GM12891 (cell line): ENCODE results near the gene CETP.

ENCODE experiments used
- DNase-seq: peaks from one replicate; pipeline ENCODE4 v3.0.0; 2011; ENCODE audit warnings: low spot score; ENCODE audit not compliant: insufficient read length
- FAIRE-seq: peaks from 2 replicates; lab custom pipeline; 2011; peaks lifted over from hg19 to GRCh38; lab: Jason Lieb, UNC
- PAX5 ChIP-seq: IDR thresholded peaks from 2 replicates; pipeline ENCODE4 v1.6.1; 2011; ENCODE audit warnings: low read length, moderate library complexity, mild to moderate bottlenecking; ENCODE audit not compliant: insufficient read depth, severe bottlenecking
- POLR2A ChIP-seq: IDR thresholded peaks from 2 replicates; pipeline ENCODE4 v1.6.1; 2011; ENCODE audit warnings: low read depth, low read length, control low read depth
- POLR2AphosphoS5 ChIP-seq: IDR thresholded peaks from 2 replicates; pipeline ENCODE4 v1.6.1; 2011; ENCODE audit warnings: low read depth, low read length, control low read depth
- POU2F2 ChIP-seq: IDR thresholded peaks from 2 replicates; pipeline ENCODE4 v1.6.1; 2011; ENCODE audit warnings: low read depth, mild to moderate bottlenecking, control low read depth, low read length, moderate library complexity
- SPI1 ChIP-seq: IDR thresholded peaks from 2 replicates; pipeline ENCODE4 v1.6.1; 2011; ENCODE audit warnings: low read depth, low read length, control low read depth
- TAF1 ChIP-seq: IDR thresholded peaks from 2 replicates; pipeline ENCODE4 v1.6.1; 2011; ENCODE audit warnings: low read depth, low read length, control low read depth

Gene CETP

DNA sequence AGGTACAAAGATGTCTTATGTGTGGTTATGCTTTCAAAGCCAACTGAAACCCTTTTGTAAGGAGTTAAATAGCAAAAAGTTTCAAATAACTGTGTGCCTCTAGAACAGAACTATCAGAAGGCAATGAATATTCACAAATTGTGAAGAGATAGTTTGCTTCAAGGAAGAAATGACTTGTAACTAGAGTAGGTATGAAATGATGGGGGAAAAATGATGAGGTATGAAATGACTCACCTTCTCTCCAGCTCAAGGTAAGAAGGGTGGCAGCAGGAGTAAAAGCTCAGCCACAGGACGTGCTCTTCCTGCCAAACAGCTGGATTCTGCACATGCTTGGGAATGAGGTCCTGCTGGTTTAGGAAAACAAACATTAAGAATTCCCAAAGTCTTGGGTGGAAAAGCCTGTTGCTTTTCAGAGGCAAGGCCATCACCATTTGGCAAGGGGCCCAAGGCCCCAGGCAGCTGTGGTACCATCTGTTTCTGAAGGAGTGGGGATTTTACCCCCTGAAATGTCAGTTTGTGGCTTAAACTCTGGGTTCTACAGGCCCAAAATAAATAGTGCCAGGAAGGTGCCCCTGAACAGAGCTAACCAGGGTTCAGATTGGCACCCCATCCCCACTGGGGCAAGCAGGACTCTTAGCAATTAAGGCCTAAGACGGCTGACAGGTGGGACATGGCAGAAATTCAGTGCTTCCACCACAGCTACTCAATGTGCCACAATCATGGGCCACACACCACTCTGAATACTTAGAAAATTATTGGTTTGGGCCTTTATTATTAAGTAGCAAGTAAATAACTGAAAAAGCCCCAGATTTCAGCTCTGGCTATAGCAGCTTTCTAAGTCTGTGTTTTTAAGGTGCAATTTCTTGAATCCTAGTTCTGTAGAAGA lies 16.6 kb upstream of the CETP start:
- peak; percentile 24; the same call in 1 of the 2 replicates for TF ChIP-seq POU2F2
- TF ChIP-seq POLR2AphosphoS5: peak; percentile 82
- peak; percentile 83 for TF ChIP-seq POLR2A
- no peak for TF ChIP-seq PAX5
- TF ChIP-seq TAF1: no peak
- TF ChIP-seq SPI1: no peak
- no peak for DNase-seq
- peak; percentile 89 for FAIRE-seq

DNA sequence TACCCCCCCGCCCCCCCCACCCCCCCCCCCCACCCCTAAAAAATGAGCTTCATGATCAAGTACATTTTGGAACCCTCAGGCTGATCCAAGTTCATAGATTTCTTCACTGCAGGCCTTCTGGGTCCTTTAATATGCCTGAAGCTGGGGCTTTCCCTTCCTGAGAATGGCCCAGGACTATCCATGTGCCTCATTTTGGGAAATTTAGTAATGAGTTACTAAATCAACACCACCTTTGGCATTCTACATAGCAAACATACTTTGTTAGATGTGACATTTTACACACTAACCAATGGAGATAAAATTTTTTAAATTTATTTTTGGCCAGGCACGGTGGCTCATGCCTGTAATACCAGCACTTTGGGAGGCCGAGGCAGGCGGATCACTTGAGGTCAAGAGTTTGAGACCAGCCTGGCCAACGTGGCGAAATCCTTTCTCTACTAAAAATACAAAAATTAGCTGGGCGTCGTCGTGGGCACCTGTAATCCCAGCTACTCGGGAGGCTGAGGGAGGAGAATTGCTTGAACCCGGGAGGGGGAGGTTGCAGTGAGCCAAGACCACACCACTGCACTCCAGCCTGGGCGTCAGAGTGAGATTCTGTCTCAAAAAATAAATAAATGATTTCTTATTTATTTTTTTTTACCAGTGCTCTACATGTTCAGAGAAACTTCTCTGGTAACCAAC lies 15.8 kb upstream of the CETP start:
- TF ChIP-seq POLR2AphosphoS5 (0 out of 2 replicates have a peak, but pooled peaks have one; percentile 12), SPI1 (no peak)
- FAIRE-seq (no peak), DNase-seq (no peak)

GRCh38 chr16:56946767-56947603 lies 14.8 kb upstream of the CETP start:
- DNase-seq: no peak
- no peak for FAIRE-seq
- TF ChIP-seq POLR2AphosphoS5 (peak; percentile 84), TAF1 (no peak), POLR2A (peak; percentile 82), SPI1 (no peak), POU2F2 (peak; percentile 26), PAX5 (no peak)

DNA sequence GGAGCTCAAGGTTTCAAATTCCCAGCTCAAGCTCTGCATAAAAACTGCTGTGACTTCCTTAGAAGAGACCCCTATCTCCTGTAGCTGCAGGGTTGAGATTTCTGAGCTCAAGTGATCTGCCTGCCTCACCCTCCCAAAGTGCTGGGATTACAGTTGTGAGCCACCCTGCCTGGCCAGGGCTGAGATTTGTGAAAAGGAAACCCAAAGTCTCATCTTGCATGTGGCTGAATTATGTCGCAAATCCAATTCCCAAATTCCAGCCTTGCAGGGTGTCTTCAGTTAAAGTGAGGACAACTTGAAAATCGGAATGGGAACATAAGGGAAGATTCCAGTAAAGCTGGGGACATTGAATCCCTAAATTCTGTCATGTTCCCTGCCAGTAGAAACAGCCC lies 14.2 kb upstream of the CETP start:
- TF ChIP-seq POU2F2: no peak
- no peak for TF ChIP-seq POLR2A
- no peak for TF ChIP-seq SPI1
- TF ChIP-seq POLR2AphosphoS5: no peak
- no peak for TF ChIP-seq TAF1
- no peak for TF ChIP-seq PAX5
- FAIRE-seq: no peak
- no peak for DNase-seq

GRCh38 chr16:56948234-56948633 lies 13.5 kb upstream of the CETP start:
- TF ChIP-seq PAX5: no peak
- TF ChIP-seq POU2F2: no peak
- TF ChIP-seq POLR2AphosphoS5: no peak
- TF ChIP-seq SPI1: no peak
- no peak for TF ChIP-seq TAF1
- no peak for TF ChIP-seq POLR2A
- DNase-seq: no peak
- FAIRE-seq: no peak

GRCh38 chr16:56950051-56950450 lies 11.7 kb upstream of the CETP start:
- FAIRE-seq: no peak
- no peak for TF ChIP-seq POLR2A
- TF ChIP-seq POLR2AphosphoS5: no peak
- TF ChIP-seq POU2F2: no peak
- DNase-seq: no peak

GRCh38 chr16:56950455-56950854 lies 11.3 kb upstream of the CETP start:
- no peak for TF ChIP-seq POLR2A
- no peak for TF ChIP-seq POU2F2
- TF ChIP-seq POLR2AphosphoS5: no peak
- TF ChIP-seq PAX5: no peak
- no peak for TF ChIP-seq TAF1
- TF ChIP-seq SPI1: no peak
- FAIRE-seq (no peak), DNase-seq (no peak)

DNA sequence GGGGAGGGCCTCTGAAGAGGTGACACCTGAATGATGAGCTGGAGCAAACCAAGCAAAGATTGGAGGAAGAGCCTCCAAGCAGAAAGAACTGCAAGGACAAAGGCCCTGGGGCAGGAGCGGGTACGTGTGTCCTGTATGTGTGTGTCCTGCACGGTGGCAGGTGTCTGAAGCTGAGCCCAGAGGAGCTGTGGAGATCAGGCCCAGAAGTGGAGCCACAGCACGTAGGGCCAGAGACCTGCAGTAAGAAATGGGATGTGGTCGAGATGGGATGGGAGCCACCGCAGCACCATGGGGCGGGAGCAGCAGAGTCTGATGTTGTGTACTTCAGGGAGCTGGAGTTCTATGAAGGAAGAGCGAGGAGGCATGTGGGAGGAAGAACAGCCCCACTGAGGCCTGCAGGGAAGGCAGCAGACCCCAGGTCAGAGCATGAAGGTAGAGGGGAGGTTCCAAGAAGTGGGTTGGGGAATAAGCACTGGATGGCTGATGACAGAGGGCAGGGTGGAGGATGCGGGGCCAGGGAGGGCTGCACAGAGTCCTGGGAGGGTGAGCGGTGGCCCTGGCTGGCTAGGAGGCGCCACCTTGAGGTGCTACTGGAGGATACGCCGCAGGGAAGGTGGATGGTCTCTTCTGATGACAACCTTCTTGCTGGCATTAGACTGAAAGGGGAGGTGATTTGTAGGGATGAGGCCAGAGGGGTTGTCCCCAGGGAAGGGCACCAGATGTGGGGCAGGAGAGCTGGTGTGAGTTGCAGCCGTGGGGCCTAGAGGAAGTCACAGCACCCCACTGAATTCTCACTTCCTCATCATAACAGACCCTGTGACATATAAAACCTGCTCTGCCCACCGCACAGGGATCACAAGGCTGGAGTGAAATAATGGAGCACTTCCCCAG lies 10.6 kb upstream of the CETP start:
- DNase-seq (no peak), FAIRE-seq (peak; percentile 96)
- TF ChIP-seq SPI1 (peak; percentile 94), PAX5 (no peak), TAF1 (no peak), POU2F2 (0 out of 2 replicates have a peak, but pooled peaks have one; percentile 8), POLR2AphosphoS5 (no peak)
